ENCODE data around the gene SNX2.
"Not testable (repeated sequence)": the region's sequence is repeated elsewhere in the genome, so short reads cannot be mapped to it uniquely, and the experiment has no call there.

The SNX2 gene

GRCh38 chr5:122774861-122775549 lies at the start of gene SNX2:
SNX2 (plus strand) TSS chr5:122775080; CDS start chr5:122775104, 24 bp downstream.
- DNase-seq = peak; percentile 81 to 87

GRCh38 chr5:122727112-122727541 lies 47.8 kb upstream of the SNX2 start:
- no peak for DNase-seq

DNA sequence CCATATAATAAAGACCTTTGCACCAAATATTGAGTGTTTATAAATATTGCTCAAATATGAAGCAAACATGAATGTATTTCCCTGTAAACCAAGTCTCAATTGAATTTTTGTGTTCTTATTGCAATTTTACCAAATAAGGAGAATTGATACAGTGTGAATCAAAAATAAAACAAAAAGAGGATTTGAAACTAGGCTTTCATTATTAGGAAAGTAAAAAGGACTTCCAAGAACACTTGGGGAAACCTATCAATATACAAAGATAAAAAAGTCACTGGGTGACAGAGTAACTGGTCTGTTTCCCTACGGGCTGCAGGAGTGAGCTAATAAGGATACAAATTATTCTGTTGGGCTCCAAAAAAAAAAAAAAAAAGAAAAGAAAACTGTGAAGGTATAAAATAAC lies 44.8 kb upstream of the SNX2 start:
- DNase-seq = peak; percentile 35

DNA sequence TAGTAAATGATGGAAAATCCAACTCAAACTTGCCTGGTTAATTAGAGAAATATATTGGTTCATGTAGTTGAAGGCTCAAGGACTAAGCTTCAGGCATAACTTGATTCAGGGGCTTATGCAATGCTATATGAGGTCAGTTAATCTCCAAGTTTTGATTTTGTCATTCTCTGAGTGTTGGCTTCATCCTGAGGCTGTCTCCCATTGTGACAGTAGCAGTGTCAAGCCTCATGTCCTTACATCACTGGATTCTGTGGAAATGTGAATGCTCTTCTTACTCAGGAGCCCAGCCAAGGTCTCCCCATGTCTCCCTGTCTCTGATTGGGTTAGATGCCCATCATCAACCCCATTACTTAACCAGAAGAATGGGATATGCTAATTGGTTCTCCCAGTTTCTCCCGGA lies 44.4 kb upstream of the SNX2 start:
- peak; percentile 56 to 64 for DNase-seq

- DNase-seq = no peak
Measured at GRCh38 chr5:122736086-122736845, 38.6 kb upstream of the SNX2 start.

- no peak for DNase-seq
Measured at GRCh38 chr5:122738088-122738487, 36.8 kb upstream of the SNX2 start.

DNA sequence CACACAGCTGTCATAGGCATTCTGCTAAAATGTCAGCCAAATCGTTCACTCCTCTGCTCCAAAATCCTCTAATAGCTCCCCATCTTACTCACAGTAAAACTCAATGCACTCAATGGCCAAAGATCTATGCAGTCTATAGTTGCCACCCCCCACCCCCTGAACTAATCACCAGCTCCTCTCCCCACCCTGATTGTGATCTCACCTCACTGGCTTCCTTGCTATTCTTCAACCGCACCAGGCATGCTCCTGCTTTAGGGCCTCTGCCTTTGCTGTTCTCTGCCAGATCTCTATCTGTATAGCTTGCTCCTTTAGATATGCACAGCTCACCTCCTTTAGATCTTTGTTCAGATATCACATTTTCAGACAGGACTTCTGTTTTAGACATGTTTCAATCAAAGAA lies 33.2 kb upstream of the SNX2 start:
- DNase-seq = no peak

DNA sequence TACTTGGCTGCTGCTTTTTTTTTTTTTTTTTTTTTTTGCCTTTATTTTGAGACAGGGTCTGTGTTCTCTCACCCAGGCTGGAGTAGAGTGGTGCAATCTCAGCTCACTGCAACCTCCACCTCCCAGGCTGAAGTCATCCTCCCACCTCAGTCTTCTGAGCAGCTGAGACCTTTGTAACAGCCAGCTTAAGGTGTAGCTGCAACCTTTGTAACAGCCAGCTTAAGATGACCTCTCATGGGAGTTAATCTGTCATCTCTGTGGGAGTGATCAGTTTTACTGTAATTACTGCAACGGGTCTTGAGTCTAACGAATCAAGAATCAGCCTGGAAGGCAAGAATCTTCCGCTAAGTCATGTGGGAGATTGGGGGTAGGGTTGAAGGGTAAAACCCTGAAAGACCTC lies 31.6 kb upstream of the SNX2 start:
- no peak for DNase-seq

GRCh38 chr5:122745597-122745996 lies 29.3 kb upstream of the SNX2 start:
- no peak for DNase-seq

DNA sequence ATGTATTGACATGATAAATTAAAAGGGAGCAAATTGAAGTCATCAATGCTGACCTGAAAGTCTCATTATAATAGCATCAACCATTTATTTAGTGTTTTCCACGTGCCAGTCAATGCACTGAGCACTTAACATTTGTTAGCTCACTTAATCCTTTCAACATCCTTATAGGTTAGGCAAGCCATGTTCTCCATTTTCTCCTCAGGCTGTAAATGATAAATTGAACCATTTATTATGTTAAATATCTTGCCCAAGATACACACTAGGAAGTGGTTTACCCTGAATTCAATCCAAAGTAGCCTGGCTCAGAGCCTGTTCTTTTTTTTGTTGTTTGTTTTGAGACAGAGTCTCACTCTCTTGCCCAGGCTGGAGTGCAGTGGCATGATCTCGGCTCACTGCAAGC lies 25.0 kb upstream of the SNX2 start:
- no peak for DNase-seq

GRCh38 chr5:122751293-122751782 lies 23.5 kb upstream of the SNX2 start:
- no peak for DNase-seq

- DNase-seq = no peak
Measured at GRCh38 chr5:122753500-122753899, 21.4 kb upstream of the SNX2 start.

DNA sequence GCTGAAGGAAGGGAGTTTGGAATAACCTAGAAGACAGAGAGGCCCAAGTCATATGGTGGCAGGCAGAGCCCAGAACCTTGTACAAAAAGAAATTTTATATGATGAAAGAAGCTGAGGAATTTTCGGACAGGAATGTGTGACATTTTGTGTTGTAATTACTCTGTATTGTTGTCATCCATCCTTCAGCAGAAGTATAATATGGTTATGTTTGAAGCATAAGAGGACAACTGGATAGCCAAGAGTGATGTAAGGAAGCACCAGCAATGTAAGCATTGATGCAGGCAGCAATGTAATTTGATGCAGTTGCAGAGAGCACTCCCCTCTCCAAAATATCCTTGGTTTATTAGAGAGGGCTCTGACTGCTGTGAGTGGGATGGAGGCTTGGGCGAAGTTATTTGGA lies 19.1 kb upstream of the SNX2 start:
- DNase-seq = no peak

DNA sequence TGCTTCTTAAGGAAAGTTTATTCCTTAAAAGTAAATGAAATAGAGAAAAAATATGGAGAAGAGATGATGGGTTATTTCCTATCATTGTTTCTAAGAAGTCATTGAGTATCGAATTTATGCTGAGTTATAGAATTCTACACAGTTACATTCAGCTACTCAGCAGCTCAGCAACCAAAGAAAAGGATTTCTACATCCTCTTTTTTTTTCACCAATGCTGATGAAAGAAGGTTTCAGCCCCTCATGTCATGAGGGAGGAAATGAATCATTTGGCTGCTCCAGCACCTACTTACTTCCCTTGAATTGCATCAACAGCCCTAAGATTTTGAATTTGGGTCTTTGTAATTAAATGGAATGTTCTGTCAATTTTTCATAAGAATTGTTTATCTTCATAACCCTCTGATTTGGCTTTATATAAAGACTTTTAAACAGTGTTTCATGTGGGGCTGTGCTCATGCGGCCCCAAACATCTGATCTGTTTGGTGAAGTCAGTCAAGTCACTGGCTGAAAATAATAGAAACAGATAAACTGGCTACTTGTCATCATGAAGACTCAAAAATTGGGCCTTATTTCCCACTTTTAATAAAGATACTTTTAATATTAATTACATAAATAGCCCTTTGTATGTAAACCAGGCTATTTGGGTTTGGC lies 18.5 kb upstream of the SNX2 start:
- peak; percentile 88 to 92 for DNase-seq

- DNase-seq = no peak
Measured at GRCh38 chr5:122757285-122757684, 17.6 kb upstream of the SNX2 start.

DNA sequence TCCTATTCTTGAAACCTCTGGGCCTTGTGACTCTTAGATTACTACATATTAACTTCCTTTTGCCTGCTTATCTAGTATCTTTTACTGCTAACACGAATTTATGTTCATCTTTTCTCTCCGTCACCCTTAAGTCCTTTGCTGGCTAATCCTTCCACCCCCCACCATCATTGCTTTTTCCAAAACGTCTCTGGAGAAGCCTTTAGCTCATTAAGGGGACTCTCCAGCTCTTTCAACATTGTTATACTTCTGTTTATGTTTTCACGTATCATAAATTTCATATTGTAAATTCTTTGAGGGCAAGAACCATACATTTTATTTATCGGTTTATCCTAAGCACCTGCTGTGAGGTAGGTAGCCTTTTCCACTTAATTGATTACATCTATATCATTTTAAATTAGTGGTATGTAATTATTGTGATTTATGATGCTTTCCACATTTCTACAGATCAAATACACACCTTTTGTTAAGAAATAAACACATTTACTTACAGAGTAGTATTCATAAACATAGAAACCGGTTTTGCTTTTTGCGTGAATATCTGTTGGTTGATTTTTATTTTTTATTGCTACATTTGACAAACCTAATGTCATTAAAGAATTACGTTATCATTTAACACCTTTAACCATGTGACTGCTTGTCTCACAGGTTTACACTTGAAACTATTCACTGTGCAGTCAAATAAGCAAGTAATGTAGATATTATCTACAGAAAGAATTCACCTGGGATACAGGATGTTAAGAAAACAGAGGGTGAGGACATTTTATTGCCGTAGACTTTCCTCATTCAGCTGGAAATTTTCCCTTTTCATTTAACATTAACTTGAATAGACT lies 15.4 kb upstream of the SNX2 start:
- peak in 1 of 2 donors; percentile 45 for DNase-seq

DNA sequence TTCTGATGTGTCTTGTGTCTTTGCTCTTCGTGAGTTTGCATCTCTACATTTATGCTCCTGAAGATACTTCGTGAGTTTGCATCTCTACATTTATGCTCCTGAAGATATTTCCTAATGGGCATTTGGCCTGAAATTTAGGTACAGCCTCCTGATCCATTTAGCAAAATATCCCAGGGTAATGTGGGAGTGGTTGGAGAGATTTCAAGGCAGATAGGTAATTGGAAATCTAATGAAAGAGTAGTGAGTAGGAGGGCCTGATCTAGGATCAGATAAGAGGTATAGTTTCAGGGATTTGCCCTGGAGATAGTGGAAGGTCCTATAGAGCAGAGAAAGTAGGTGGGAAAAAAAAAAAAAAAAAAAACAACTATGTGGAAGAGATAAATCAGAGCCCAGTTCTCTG lies 14.6 kb upstream of the SNX2 start:
- no peak for DNase-seq

DNA sequence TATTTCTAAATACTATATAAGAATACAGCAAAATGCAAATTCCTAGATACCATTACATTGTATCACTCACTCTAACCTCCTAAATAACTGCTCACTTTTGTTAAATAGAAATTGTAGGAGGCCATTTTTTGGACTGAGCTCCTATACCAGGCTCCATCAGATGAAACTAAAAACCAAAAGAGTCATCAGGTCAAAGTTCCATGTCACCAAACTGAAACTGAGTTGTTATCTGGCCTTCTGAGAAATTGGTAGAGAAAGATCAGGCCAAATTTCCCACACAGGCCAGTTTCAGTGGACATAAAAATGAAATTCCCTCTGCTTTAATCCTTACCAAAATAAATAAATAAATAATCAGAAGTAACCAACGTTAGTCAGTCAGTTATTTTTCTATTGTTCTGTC lies 13.8 kb upstream of the SNX2 start:
- DNase-seq = no peak

DNA sequence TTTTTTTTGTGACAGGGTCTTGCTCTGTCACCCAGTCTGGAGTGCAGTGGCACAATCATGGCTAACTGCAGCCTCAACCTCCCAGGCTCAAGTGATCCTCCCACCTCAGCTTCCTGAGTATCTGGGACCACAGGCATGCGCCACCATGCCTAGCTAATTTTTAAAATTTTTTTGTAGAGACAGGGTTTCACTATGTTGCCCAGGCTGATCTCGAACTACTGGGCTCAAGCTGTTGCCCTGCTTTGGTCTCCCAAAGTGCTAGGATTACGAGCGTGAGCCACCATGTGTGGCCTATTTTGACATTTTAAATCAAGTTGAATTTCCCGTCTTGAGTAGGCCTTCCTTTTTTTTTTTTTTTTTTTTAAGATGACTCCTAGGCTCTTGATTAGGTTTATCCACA lies 13.0 kb upstream of the SNX2 start:
- not testable (repeated sequence) for DNase-seq

DNA sequence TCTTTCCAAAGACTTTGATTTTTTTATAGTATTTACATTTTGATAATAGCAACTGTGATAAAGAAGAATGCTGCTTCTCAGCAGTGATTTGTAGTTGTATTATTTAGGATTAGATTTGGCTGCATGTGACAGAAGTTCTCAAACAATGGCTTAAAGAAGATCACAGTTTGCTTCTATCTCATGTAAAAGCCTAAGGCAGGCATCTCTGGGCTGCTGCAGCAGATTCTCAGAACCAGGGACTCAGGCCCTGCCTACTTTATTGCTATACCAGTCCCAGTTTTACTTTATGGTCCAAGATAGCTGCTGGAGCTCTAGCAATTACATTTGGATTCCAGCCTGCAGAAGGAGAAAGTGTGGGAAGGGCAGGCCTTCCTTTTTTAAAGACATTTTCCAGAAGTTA lies 8.8 kb upstream of the SNX2 start:
- no peak for DNase-seq

DNA sequence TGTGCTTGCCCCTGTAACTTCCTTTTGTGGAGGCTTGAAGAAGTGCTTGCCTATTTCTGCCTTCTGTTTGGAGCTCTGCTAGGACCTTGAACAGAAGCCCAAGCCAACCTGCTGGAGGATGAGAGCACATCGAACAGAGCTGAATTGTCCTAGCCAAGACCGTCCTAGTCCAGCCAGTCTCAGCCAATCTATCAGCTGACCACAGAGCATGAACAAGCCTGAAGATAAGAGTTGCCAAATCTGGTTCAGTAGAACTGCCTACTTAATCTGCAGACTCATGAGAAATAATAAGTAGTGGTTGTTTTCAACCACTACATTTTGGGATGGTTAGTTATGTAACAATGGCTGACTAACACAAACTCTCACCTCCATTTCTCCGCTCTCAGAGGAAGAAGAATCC lies 4.4 kb upstream of the SNX2 start:
- DNase-seq = peak; percentile 32 to 56

GRCh38 chr5:122772446-122772845 lies 2.4 kb upstream of the SNX2 start:
- DNase-seq = no peak

DNA sequence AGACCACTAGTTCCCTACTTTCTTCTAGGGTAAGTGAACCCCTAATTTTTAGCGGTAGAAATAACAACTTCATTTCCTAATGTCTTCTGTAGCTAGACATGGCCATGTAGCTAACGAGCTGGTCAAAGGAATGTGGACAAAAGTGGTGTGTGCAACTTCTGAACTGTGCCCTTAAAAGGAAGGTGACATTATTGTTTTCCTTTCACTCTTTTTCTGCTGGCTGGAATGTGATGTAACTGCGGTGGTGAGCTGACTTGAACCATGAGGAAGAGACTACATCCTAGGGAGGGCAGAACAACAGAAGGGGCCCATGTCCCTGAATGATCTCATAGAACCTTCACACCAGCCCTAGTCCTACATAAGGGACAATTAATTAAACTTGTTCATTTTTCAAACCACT lies 1.3 kb upstream of the SNX2 start:
- peak; percentile 25 to 49 for DNase-seq

Measured in inflammatory macrophage treated with lipopolysaccharide for 1 hour (primary cell).